Suprapubic skin (tissue), 3 donors: Measurements from ENCODE around the gene TRAIP.

Source experiments
- EP300 ChIP-seq: sonication (generic); formaldehyde crosslinking; IDR thresholded peaks from one replicate; pipeline ENCODE4 v1.6.1; 2017; ENCODE audit warnings: antibody characterized with exemption
- POLR2A ChIP-seq, 2 donors: fragments of 450-650 bp; IDR thresholded peaks; one replicate each; pipeline ENCODE4 v1.6.1; 2017; ENCODE audit warnings: antibody characterized with exemption in 2 of 2, mild to moderate bottlenecking in 2 of 2, moderate library complexity in 2 of 2
- TF ChIP-seq, protein P1 (sequence below), 2 donors: fragments of 200-600 bp in 1 of 2; fragments of 450-650 bp in 1 of 2; sonication (generic) in 1 of 2; IDR thresholded peaks; one replicate each; pipeline ENCODE4 v1.5.1; 2016 to 2019; ENCODE audit warnings: antibody characterized with exemption in 2 of 2, mild to moderate bottlenecking in 1 of 2, moderate library complexity in 1 of 2

DNA sequence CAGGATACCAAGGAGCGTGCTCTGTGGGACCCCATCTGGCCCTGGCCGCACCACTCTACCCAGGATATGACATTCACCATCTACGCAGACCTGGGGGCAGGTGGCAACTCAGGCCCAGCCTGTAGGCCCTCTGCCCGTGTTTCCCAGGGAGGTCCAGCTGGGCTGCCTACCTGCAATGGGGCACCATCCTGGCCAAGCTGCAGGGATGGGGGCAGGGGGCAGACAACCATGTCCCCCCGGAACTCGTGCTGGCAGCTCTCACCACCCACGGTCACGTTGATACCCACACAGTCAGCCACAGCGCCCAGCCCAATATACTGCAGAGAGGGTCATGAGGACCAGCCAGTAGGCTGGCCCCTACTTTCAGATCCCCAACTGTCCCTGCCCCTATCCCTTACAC is 39.4 kb upstream of the TRAIP start:
- TF ChIP-seq POLR2A (IDR thresholded peaks at IDR 0.05) (no peak), EP300 (no peak)
- TF ChIP-seq, protein P1, sequence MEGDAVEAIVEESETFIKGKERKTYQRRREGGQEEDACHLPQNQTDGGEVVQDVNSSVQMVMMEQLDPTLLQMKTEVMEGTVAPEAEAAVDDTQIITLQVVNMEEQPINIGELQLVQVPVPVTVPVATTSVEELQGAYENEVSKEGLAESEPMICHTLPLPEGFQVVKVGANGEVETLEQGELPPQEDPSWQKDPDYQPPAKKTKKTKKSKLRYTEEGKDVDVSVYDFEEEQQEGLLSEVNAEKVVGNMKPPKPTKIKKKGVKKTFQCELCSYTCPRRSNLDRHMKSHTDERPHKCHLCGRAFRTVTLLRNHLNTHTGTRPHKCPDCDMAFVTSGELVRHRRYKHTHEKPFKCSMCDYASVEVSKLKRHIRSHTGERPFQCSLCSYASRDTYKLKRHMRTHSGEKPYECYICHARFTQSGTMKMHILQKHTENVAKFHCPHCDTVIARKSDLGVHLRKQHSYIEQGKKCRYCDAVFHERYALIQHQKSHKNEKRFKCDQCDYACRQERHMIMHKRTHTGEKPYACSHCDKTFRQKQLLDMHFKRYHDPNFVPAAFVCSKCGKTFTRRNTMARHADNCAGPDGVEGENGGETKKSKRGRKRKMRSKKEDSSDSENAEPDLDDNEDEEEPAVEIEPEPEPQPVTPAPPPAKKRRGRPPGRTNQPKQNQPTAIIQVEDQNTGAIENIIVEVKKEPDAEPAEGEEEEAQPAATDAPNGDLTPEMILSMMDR (IDR thresholded peaks at IDR 0.05): no peak
